Stimulated activated CD4-positive, alpha-beta T cell treated with anti-CD3 and anti-CD28 coated beads, TNF-alpha, amount 100 ng/mL, for 48 hours (primary cell): ENCODE results near the gene PAPLN.

Experiments used
- DNase-seq, 3 donors: peaks; one replicate each; pipeline ENCODE4 v3.0.0-alpha.2; 2020; ENCODE audit warnings: low read depth in 3 of 3

Gene PAPLN

DNA sequence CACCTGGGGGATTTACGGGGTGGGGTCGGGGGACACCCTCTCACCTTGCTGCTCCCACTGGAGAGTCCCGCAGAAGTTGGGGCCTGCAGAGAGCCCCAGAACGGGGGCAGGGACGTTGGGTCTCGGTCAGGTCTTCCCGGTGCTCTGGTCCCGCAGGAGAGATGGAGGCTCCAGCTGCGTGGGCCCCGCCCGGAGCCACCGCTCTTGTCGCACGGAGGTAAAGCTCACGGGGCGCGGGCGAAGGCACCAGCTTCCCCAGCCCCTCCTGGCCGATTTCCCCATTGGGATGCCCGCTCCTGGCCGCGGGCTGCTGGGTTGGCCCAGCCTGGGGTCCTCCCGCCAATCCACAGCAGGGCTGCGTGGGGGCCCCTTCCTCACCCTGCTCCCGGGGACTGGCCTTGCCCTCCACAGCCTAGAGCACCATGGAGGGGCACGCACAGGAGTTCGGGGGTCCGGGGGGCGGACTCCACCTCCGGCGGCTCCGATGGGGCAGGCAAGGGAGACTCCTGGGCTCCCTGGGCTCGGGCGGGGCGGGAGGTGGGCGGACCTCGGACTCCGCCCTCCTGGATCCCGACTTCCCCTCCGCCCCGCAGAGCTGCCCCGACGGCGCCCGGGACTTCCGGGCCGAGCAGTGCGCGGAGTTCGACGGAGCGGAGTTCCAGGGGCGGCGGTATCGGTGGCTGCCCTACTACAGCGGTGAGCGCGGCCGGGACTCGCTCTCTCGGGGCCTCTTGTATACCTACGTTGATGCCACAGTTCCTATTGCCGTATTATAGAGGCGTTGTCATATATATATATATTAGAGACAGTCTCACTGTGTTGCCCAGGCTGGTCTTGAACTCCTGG is 8.4 kb downstream of the PAPLN start:
- DNase-seq = peak in 2 of 3 donors; percentile 14 to 38

- no peak for DNase-seq
These were observed 9.3 kb downstream of the PAPLN start for GRCh38 chr14:73246387-73247150.

- DNase-seq = no peak
These were observed 11.0 kb downstream of the PAPLN start for GRCh38 chr14:73248108-73248868.

- DNase-seq = no peak
These were observed 11.8 kb downstream of the PAPLN start for GRCh38 chr14:73249108-73249507.

GRCh38 chr14:73249564-73250316 is 12.4 kb downstream of the PAPLN start:
- DNase-seq = no peak

DNA sequence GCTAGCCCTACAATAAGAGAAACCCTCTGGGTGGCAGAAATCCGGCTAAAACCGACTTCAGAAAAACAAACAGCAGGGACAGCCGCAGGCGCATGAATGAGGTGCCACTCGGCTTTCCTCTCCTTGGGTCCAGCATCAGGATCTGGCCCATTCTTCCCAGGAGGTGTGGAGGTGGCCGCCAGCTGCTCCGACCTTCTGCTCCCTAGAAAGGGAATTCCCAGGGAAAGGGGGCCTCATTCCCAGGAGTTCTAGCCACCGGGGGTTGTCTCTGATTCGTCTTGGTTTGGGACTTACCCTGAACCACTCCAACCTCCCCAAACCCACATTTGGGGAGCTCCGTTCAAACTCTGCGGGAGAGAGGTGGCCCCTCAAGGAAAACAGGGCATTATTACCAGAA is 13.0 kb downstream of the PAPLN start:
- no peak for DNase-seq

GRCh38 chr14:73250781-73251500 is 13.6 kb downstream of the PAPLN start:
- DNase-seq = no peak

DNA sequence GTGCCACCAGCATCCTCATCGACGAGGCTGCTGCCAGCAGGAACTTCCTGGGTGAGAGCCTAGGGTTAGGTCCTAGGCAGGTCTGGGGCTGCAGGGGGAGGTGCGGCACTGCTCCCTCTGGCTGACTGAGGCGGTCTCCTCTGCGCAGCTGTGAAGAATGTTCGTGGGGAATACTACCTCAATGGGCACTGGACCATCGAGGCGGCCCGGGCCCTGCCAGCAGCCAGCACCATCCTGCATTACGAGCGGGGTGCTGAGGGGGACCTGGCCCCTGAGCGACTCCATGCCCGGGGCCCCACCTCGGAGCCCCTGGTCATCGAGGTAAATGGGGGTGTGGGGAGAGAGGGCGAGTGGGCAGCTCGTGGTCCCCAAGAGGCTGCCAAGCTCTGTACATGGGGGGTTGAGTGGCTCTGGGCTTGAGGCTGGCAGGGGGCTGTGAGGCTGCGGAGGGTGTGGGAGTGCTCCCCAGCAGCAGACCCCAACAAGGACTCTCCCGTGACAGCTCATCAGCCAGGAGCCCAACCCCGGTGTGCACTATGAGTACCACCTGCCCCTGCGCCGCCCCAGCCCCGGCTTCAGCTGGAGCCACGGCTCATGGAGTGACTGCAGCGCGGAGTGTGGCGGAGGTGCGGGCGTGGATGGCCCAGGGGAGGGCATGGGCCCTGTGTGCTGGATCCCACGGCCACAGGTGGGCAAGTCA is 14.4 kb downstream of the PAPLN start:
- no peak for DNase-seq

DNA sequence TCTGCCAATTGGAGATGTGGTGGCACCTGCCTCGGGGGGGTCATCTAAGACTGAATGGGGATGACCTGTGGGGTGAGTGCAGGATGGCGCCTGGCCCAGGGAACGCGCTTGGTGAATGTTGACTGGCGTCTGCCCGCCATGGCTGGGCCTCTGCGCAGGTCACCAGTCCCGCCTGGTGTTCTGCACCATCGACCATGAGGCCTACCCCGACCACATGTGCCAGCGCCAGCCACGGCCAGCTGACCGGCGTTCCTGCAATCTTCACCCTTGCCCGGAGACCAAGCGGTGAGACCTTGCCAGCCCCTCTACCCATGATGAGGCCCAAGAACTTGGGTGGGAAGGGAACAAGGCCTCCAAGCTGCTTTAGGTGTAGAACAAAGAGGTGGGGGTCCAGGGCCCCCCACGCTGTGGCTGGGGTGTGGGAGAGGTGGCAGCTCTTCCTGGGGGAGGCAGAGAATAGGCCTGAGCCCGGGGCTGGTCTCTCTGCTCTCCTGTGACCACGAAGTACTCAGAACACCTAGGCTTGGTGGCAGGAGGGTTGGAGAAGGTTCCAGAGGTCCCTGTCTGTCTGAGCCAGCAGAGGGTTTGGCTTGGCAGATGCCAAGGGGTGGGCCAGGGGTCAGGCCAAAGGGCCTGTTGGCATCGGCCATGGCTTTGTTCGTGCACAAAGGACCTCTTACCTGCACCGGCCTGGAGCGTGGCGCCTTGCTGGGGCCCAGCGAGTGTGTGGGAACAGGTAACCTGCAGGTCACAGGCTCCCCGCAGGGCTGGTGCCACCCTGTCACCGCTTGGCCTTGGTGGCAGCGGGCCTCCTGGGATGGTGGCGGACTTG is 15.4 kb downstream of the PAPLN start:
- DNase-seq = no peak

GRCh38 chr14:73253323-73253610 is 16.0 kb downstream of the PAPLN start:
- no peak for DNase-seq

GRCh38 chr14:73253721-73254120 is 16.4 kb downstream of the PAPLN start:
- no peak for DNase-seq

- DNase-seq = no peak
These were observed 17.1 kb downstream of the PAPLN start for GRCh38 chr14:73254247-73255004.

DNA sequence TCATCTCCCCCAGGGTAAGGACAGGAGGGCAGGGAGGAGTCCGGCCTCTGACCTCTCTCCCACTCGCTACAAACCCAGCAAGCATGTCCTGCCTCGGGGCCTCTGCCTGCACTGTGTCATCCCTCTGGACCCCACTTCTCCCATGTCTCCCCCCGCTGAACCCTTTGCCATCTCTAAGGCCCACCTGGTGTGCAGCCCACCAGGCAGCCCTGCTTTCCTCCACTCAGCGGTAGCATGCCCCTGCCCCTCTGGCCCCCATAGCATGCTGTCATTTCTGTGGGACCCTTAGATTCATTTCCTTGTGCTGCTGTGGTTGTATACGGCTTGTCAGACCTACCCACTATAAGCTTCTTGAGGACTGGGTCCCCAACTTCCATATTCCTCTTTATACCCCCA is 17.7 kb downstream of the PAPLN start:
- DNase-seq = no peak

GRCh38 chr14:73255693-73256225 is 18.5 kb downstream of the PAPLN start:
- DNase-seq = no peak

- no peak for DNase-seq
These were observed 20.8 kb downstream of the PAPLN start for GRCh38 chr14:73258076-73258475.

- DNase-seq = no peak
These were observed 21.7 kb downstream of the PAPLN start for GRCh38 chr14:73258845-73259611.

- DNase-seq = no peak
These were observed 22.5 kb downstream of the PAPLN start for GRCh38 chr14:73259837-73260236.

- DNase-seq = no peak
These were observed 23.3 kb downstream of the PAPLN start for GRCh38 chr14:73260574-73260973.
